Endothelial cell of umbilical vein (primary cell): ENCODE measurements around the gene GALNT17. TPM values are rescaled to one million over a fixed set of nuclear protein-coding genes. Genes with fewer than 3 reads are reported as not detected.

Source experiments
- BruUV-seq: library from RNA; stranded (reverse); fragments of 400-500 nt; replicated peaks from 2 replicates; lab custom pipeline; 2021; lab: Mats Ljungman, UMichigan
- CTCF ChIA-PET: fragments of 300-600, 350-600 bp; sonication (Branson Sonifier 250); formaldehyde crosslinking; loops from one replicate; lab custom pipeline; 2021; ENCODE audit warnings: antibody characterized with exemption, inconsistent platforms; lab: Charles Lee
- POLR2A ChIA-PET: fragments of 300-600, 350-600 bp; sonication (Branson Sonifier 250); formaldehyde crosslinking; loops from one replicate; lab custom pipeline; 2021; ENCODE audit warnings: antibody characterized with exemption, inconsistent platforms; lab: Charles Lee
- DNase-seq: peaks from one replicate; pipeline ENCODE4 v3.0.0-alpha.2; 2011; ENCODE audit warnings: low read depth, low spot score
- FAIRE-seq: peaks from 2 replicates; lab custom pipeline; 2011; peaks lifted over from hg19 to GRCh38; lab: Jason Lieb, UNC
- H2AFZ ChIP-seq: 2 replicates; pipeline ENCODE4 v1.6.0; 2012; ENCODE audit warnings: low read depth, low read length, control low read depth, inconsistent platforms
- H3K27ac ChIP-seq: 2 replicates; pipeline ENCODE4 v1.5.1; 2011; ENCODE audit warnings: low read depth, mild to moderate bottlenecking, control low read depth, low read length, moderate library complexity; ENCODE audit not compliant: insufficient read depth
- H3K27me3 ChIP-seq, 2 experiments: 2 replicates each; pipeline versions ENCODE4 v1.6.0 to v1.6.1; 2011; ENCODE audit warnings: low read length in 2 of 2, mixed read lengths in 1 of 2; ENCODE audit not compliant: control insufficient read depth in 2 of 2, insufficient read depth in 2 of 2
- H3K36me3 ChIP-seq, 2 experiments: 2 replicates in 1 of 2; 3 replicates in 1 of 2; pipeline ENCODE4 v1.5.1; 2011; ENCODE audit warnings: low read length in 2 of 2, mild to moderate bottlenecking in 1 of 2, moderate library complexity in 1 of 2; ENCODE audit not compliant: control insufficient read depth in 2 of 2, insufficient read depth in 2 of 2; ENCODE audit errors: extremely low read depth in 1 of 2
- H3K4me1 ChIP-seq: 3 replicates; pipeline ENCODE4 v1.5.1; 2011; ENCODE audit warnings: mild to moderate bottlenecking, low read length; ENCODE audit not compliant: control insufficient read depth, insufficient read depth; ENCODE audit errors: extremely low read depth
- H3K4me2 ChIP-seq: 2 replicates; pipeline ENCODE4 v1.6.1; 2011; ENCODE audit warnings: low read length, control low read depth, mixed read lengths; ENCODE audit not compliant: insufficient read depth
- H3K4me3 ChIP-seq, 3 experiments: fragments of 200-600 bp in 1 of 3; sonication (generic), shearing (Covaris generic) in 1 of 3; replicated peaks in 1 of 3; 2 replicates each; pipeline ENCODE4 v1.5.1; 2011 to 2016; ENCODE audit warnings: control low read depth in 3 of 3, low read length in 3 of 3, mild to moderate bottlenecking in 2 of 3, inconsistent platforms in 1 of 3, low read depth in 1 of 3, moderate library complexity in 1 of 3; ENCODE audit not compliant: insufficient read depth in 1 of 3
- H3K79me2 ChIP-seq: 2 replicates; pipeline ENCODE4 v1.6.0; 2012; ENCODE audit warnings: low read length, inconsistent platforms; ENCODE audit not compliant: control insufficient read depth, insufficient read depth
- H3K9ac ChIP-seq: replicated peaks from 2 replicates; pipeline ENCODE3; 2011; ENCODE audit warnings: low read length, control low read depth; ENCODE audit not compliant: insufficient read depth; ENCODE audit errors: extremely low read depth
- H3K9me1 ChIP-seq: replicated peaks from 3 replicates; pipeline ENCODE4 v1.6.0; 2011; ENCODE audit warnings: mild to moderate bottlenecking, low read length; ENCODE audit not compliant: control insufficient read depth, insufficient read depth; ENCODE audit errors: extremely low read depth
- H3K9me3 ChIP-seq: replicated peaks from 2 replicates; pipeline ENCODE4 v1.5.1; 2012; ENCODE audit warnings: low read length, inconsistent platforms; ENCODE audit not compliant: control insufficient read depth, insufficient read depth
- H4K20me1 ChIP-seq: replicated peaks from 2 replicates; pipeline ENCODE3; 2011; ENCODE audit warnings: mild to moderate bottlenecking, low read length; ENCODE audit not compliant: control insufficient read depth, insufficient read depth; ENCODE audit errors: extremely low read depth
- EZH2 ChIP-seq: IDR thresholded peaks from 2 replicates; pipeline ENCODE4 v1.6.1; 2012; ENCODE audit warnings: borderline replicate concordance, low read depth, mild to moderate bottlenecking, moderate library complexity, low read length, inconsistent platforms; ENCODE audit not compliant: severe bottlenecking
- FOS ChIP-seq: IDR thresholded peaks from 2 replicates; pipeline ENCODE4 v1.6.1; 2011; ENCODE audit warnings: mild to moderate bottlenecking, low read length, moderate library complexity, borderline replicate concordance; ENCODE audit not compliant: insufficient read depth
- GATA2 ChIP-seq: IDR thresholded peaks from 2 replicates; pipeline ENCODE4 v1.7.0; 2011; ENCODE audit warnings: low read depth, mild to moderate bottlenecking, moderate library complexity, mixed read lengths, low read length; ENCODE audit not compliant: insufficient read length, insufficient read depth
- JUN ChIP-seq: IDR thresholded peaks from 2 replicates; pipeline ENCODE4 v1.6.1; 2011; ENCODE audit warnings: borderline replicate concordance, low read depth; ENCODE audit not compliant: insufficient read length, insufficient read depth
- MYC ChIP-seq: IDR thresholded peaks from one replicate; pipeline ENCODE4 v1.6.1; 2011; ENCODE audit warnings: mild to moderate bottlenecking, low read depth, low read length
- POLR2A ChIP-seq: IDR thresholded peaks from 2 replicates; pipeline ENCODE4 v1.6.1; 2012; ENCODE audit warnings: low read depth, mild to moderate bottlenecking, control low read depth, low read length
- POLR2AphosphoS5 ChIP-seq: IDR thresholded peaks from 2 replicates; pipeline ENCODE4 v1.6.1; 2012; ENCODE audit warnings: low read depth, mild to moderate bottlenecking, control low read depth, low read length, moderate library complexity; ENCODE audit not compliant: insufficient read depth
- dilution Hi-C: fragments of 300-500 bp; cut with MboI; formaldehyde crosslinking; loops from one replicate; pipeline ENCODE4 v1.15.0; 2019; ENCODE audit warnings: low sequenced_read_pairs; ENCODE audit not compliant: extremely low pct_ligation_motif_present
- intact Hi-C: fragments of 100-400 bp; cut with micrococcal nuclease; formaldehyde crosslinking; loops from one replicate; pipeline ENCODE4 v1.10.0; 2022
- polyA plus RNA-seq, 4 experiments: library from polyadenylated mRNA; depleted of rRNA in 3 of 4; stranded (reverse) in 3 of 4; unstranded in 1 of 4; fragments of >200 nt; gene quantifications; 2 replicates each; pipeline versions ENCODE4 v1.2.1 to v1.2.3, GENCODE V29; 2011 to 2012; ENCODE audit warnings: missing spikeins in 1 of 4
- total RNA-seq: library from RNA; stranded (reverse); gene quantifications from 2 replicates; pipeline ENCODE4 v1.2.3, GENCODE V29; 2021
- TF ChIP-seq, protein P1 (sequence below), 2 donors: IDR thresholded peaks; 1 replicate in 1 of 2; 2 replicates in 1 of 2; pipeline ENCODE4 v1.5.1; 2011; ENCODE audit warnings: low read length in 2 of 2, mild to moderate bottlenecking in 2 of 2, moderate library complexity in 2 of 2, control low read depth in 1 of 2, inconsistent platforms in 1 of 2, low read depth in 1 of 2; ENCODE audit not compliant: insufficient read depth in 1 of 2; ENCODE audit errors: extremely low read depth in 1 of 2
- TF ChIP-seq, protein P2 (sequence below): IDR thresholded peaks from 2 replicates; pipeline ENCODE4 v1.6.1; 2011; ENCODE audit not compliant: insufficient read depth, insufficient read length

GALNT17 gene
- total and polyA plus RNA-seq, 2 donors (not counting 3 experiments of a cell fraction or from before 2014, with no cell fraction given), result not detected

DNA sequence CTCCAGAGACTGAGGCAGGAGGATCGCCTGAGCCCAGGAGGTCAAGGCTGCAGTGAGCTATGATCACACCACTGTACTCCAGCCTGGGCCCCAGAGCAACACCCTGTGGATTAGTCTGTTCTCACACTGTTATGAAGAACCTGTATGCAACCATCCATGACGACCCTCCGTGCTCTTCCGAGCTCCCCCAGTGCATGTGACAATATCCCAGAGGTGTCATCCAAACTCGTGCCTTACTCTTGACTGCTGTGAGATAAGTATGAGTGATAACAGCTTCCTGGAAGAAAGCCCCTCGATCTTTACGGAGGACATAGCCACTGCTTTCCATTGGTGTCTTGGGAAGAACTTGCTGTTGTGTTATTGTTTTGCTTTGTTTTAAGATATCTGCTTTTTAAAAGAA, 591.9 kb downstream of the GALNT17 start:
- Histone ChIP-seq H3K9me1 (no peaks in the 10 kb centered on the region), H3K4me1 (no peaks in the 10 kb centered on the region), H3K4me3 (no peak overlapping the region), H3K36me3 (no peaks in the 10 kb centered on the region), H2AFZ (no peak overlapping the region), H3K79me2 (no peaks in the 10 kb centered on the region), H3K4me2 (no peak overlapping the region), H3K27ac (no peak overlapping the region), H3K9ac (no peak overlapping the region), H4K20me1 (no peaks in the 10 kb centered on the region), H3K27me3 (no peaks in the 10 kb centered on the region), H3K9me3 (peaks cover 4% of the 10 kb centered on the region)
- dilution Hi-C loops, result no loop called here
- POLR2A ChIA-PET, result no interaction called here
- BruUV-seq, result no TSS peak
- DNase-seq, result no peak
- TF ChIP-seq, protein P1, sequence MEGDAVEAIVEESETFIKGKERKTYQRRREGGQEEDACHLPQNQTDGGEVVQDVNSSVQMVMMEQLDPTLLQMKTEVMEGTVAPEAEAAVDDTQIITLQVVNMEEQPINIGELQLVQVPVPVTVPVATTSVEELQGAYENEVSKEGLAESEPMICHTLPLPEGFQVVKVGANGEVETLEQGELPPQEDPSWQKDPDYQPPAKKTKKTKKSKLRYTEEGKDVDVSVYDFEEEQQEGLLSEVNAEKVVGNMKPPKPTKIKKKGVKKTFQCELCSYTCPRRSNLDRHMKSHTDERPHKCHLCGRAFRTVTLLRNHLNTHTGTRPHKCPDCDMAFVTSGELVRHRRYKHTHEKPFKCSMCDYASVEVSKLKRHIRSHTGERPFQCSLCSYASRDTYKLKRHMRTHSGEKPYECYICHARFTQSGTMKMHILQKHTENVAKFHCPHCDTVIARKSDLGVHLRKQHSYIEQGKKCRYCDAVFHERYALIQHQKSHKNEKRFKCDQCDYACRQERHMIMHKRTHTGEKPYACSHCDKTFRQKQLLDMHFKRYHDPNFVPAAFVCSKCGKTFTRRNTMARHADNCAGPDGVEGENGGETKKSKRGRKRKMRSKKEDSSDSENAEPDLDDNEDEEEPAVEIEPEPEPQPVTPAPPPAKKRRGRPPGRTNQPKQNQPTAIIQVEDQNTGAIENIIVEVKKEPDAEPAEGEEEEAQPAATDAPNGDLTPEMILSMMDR (IDR thresholded peaks at IDR 0.05; ENCODE audit: extremely low read depth in 1 of 2, insufficient read depth in 1 of 2, low read depth in 1 of 2, low read length in 2 of 2), result no peak
- TF ChIP-seq JUN (no peak), EZH2 (no peak), FOS (no peak), MYC (no peak), GATA2 (no peak), POLR2A (no peak), POLR2AphosphoS5 (no peak)
- TF ChIP-seq, protein P2, sequence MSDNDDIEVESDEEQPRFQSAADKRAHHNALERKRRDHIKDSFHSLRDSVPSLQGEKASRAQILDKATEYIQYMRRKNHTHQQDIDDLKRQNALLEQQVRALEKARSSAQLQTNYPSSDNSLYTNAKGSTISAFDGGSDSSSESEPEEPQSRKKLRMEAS, result no peak
- CTCF ChIA-PET, result no interaction called here
- intact Hi-C loops, result no loop called here
- FAIRE-seq, result no peak
